OCI-LY3 (cell line): ENCODE results near the gene PPP1R1C.

ENCODE experiments used
- H2AFZ ChIP-seq: fragments of 200-600, 300-600 bp; shearing (Covaris generic); 2 replicates; pipeline ENCODE4 v1.6.0; 2014; ENCODE audit warnings: antibody characterized with exemption, low read depth, low read length
- H3K27ac ChIP-seq: fragments of 200-600, 300-600 bp; sonication (generic); 2 replicates; pipeline ENCODE4 v1.5.1; 2014; ENCODE audit warnings: mild to moderate bottlenecking, low read length, moderate library complexity, mixed read lengths
- H3K27me3 ChIP-seq: fragments of 200-600, 300-600 bp; sonication (generic); 2 replicates; pipeline ENCODE4 v1.6.1; 2014; ENCODE audit warnings: low read depth, low read length, mixed read lengths
- H3K36me3 ChIP-seq: fragments of 200-600, 300-600 bp; sonication (generic); replicated peaks from 2 replicates; pipeline ENCODE3; 2014; ENCODE audit warnings: low read depth, low read length, mixed read lengths
- H3K4me1 ChIP-seq: fragments of 300-600, 200-600 bp; sonication (generic); 2 replicates; pipeline ENCODE4 v1.6.1; 2014; ENCODE audit warnings: low read length, mixed read lengths
- H3K4me2 ChIP-seq: fragments of 200-600, 300-600 bp; sonication (generic); 2 replicates; pipeline ENCODE4 v1.6.1; 2014; ENCODE audit warnings: low read length, mixed read lengths
- H3K4me3 ChIP-seq: fragments of 300-600, 200-600 bp; sonication (generic); 2 replicates; pipeline ENCODE4 v1.5.1; 2014; ENCODE audit warnings: antibody characterized with exemption, mild to moderate bottlenecking, low read length, moderate library complexity
- H3K79me2 ChIP-seq: fragments of 300-600, 200-600 bp; shearing (Covaris generic); 2 replicates; pipeline ENCODE4 v1.6.1; 2014; ENCODE audit warnings: mild to moderate bottlenecking, low read length, mixed read lengths
- H3K9ac ChIP-seq: fragments of 300-600, 200-600 bp; shearing (Covaris generic); 2 replicates; pipeline ENCODE4 v1.6.0; 2014; ENCODE audit warnings: mild to moderate bottlenecking, low read length, moderate library complexity
- H3K9me3 ChIP-seq: fragments of 200-600, 300-600 bp; shearing (Covaris generic); 2 replicates; pipeline ENCODE4 v1.6.1; 2014; ENCODE audit warnings: low read length, mixed read lengths; ENCODE audit not compliant: insufficient read depth
- H4K20me1 ChIP-seq: fragments of 200-600, 300-600 bp; sonication (generic); 2 replicates; pipeline ENCODE4 v1.6.1; 2016; ENCODE audit warnings: low read length, mixed read lengths; ENCODE audit not compliant: insufficient read depth
- EZH2phosphoT487 ChIP-seq: fragments of 200-600 bp; shearing (Covaris generic); IDR thresholded peaks from 2 replicates; pipeline ENCODE4 v1.6.1; 2018; ENCODE audit warnings: antibody characterized with exemption, mixed run types, low read depth
- TF ChIP-seq, protein P1 (sequence below): fragments of 200-600, 300-600 bp; sonication (generic); IDR thresholded peaks from 2 replicates; pipeline ENCODE4 v1.5.1; 2014; ENCODE audit warnings: antibody characterized with exemption, low read length, low read depth

PPP1R1C gene

GRCh38 chr2:182070736-182071135 lies 85.1 kb downstream of the PPP1R1C start:
- Histone ChIP-seq H3K4me3 (no peak overlapping the region), H3K79me2 (no peaks in the 10 kb centered on the region), H3K36me3 (no peaks in the 10 kb centered on the region), H3K9me3 (no peaks in the 10 kb centered on the region), H2AFZ (no peak overlapping the region), H3K27me3 (no peaks in the 10 kb centered on the region), H4K20me1 (no peaks in the 10 kb centered on the region), H3K27ac (no peak overlapping the region), H3K4me2 (no peak overlapping the region), H3K9ac (no peak overlapping the region), H3K4me1 (peaks cover 5% of the 10 kb centered on the region; the same call in 1 of the 2 replicates)
- TF ChIP-seq, protein P1, sequence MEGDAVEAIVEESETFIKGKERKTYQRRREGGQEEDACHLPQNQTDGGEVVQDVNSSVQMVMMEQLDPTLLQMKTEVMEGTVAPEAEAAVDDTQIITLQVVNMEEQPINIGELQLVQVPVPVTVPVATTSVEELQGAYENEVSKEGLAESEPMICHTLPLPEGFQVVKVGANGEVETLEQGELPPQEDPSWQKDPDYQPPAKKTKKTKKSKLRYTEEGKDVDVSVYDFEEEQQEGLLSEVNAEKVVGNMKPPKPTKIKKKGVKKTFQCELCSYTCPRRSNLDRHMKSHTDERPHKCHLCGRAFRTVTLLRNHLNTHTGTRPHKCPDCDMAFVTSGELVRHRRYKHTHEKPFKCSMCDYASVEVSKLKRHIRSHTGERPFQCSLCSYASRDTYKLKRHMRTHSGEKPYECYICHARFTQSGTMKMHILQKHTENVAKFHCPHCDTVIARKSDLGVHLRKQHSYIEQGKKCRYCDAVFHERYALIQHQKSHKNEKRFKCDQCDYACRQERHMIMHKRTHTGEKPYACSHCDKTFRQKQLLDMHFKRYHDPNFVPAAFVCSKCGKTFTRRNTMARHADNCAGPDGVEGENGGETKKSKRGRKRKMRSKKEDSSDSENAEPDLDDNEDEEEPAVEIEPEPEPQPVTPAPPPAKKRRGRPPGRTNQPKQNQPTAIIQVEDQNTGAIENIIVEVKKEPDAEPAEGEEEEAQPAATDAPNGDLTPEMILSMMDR = no peak
- no peak for TF ChIP-seq EZH2phosphoT487

DNA sequence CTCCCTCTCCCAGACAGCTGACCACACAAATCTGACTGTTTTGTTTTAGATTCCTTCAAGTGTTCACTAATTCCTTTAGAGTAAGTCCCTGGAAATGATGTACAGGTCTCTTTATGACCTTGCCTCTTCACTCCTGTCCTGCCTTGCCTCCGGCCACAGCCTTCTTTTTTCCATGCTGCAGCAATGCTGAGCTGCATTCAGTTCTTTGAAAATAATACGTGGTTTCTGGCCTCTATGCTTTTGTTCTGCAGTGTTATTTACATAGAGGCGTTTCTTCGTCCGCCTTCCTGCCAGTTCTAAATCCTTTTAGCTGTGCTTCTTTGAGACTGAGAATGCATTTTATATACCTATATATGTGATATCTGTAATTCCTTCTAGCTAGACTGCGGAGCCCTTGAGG lies 87.2 kb downstream of the PPP1R1C start:
- TF ChIP-seq, protein P1 = no peak
- TF ChIP-seq EZH2phosphoT487 = no peak
- Histone ChIP-seq H3K9me3 (no peaks in the 10 kb centered on the region), H3K36me3 (no peaks in the 10 kb centered on the region), H3K4me3 (no peak overlapping the region), H3K9ac (no peak overlapping the region), H2AFZ (no peak overlapping the region), H3K27me3 (no peaks in the 10 kb centered on the region), H3K4me1 (peaks cover 13% of the 10 kb centered on the region), H4K20me1 (no peaks in the 10 kb centered on the region), H3K4me2 (no peak overlapping the region), H3K79me2 (no peaks in the 10 kb centered on the region), H3K27ac (no peak overlapping the region)

- Histone ChIP-seq H3K9me3 (no peaks in the 10 kb centered on the region), H3K9ac (no peak overlapping the region), H2AFZ (no peak overlapping the region), H4K20me1 (no peaks in the 10 kb centered on the region), H3K27me3 (no peaks in the 10 kb centered on the region; the same call in 1 of the 2 replicates), H3K36me3 (no peaks in the 10 kb centered on the region), H3K4me3 (no peak overlapping the region), H3K27ac (no peak overlapping the region), H3K79me2 (no peaks in the 10 kb centered on the region), H3K4me2 (no peak overlapping the region), H3K4me1 (peaks cover 15% of the 10 kb centered on the region)
- TF ChIP-seq, protein P1 = no peak
Measured at GRCh38 chr2:182073613-182074012, 88.0 kb downstream of the PPP1R1C start.

- H3K27me3 ChIP-seq = no peaks in the 10 kb centered on the region; the same call in 1 of the 2 replicates
- no peaks in the 10 kb centered on the region for H3K79me2 ChIP-seq
- no peaks in the 10 kb centered on the region for H3K9me3 ChIP-seq
- H3K9ac ChIP-seq = 0 out of 2 replicates have a peak overlapping the region, but pooled peaks have one; percentile 3
- TF ChIP-seq, protein P1 = no peak
- no peak for TF ChIP-seq EZH2phosphoT487
- no peak overlapping the region for H3K27ac ChIP-seq
- H3K4me2 ChIP-seq = peak overlapping the region; percentile 49
- H3K4me3 ChIP-seq = peak overlapping the region; percentile 11; the same call in 1 of the 2 replicates
- H4K20me1 ChIP-seq = no peaks in the 10 kb centered on the region
- H2AFZ ChIP-seq = no peak overlapping the region
- peaks cover 49% of the 10 kb centered on the region for H3K4me1 ChIP-seq
- H3K36me3 ChIP-seq = no peaks in the 10 kb centered on the region
Measured at GRCh38 chr2:182077023-182077422, 91.4 kb downstream of the PPP1R1C start.
